WTC11 (cell line): ENCODE data around the gene CISD3. TPM values are rescaled to one million over a fixed set of nuclear protein-coding genes. Genes with fewer than 3 reads are reported as not detected.

ENCODE experiments used
- ATAC-seq: fragments of 200-7000 bp; cut with Tn5 transposase; 2 replicates; pipeline ENCODE4 v1.10.0; 2021; ENCODE audit warnings: mild to moderate bottlenecking, moderate library complexity
- CTCF ChIA-PET: fragments of 300-600 bp; sonication (Branson Sonifier 250); formaldehyde crosslinking; loops from one replicate; lab custom pipeline; 2021; ENCODE audit warnings: antibody characterized with exemption; lab: Charles Lee
- POLR2A ChIA-PET: fragments of 350-600 bp; sonication (Branson Sonifier 250); formaldehyde crosslinking; loops from one replicate; lab custom pipeline; 2021; ENCODE audit warnings: antibody characterized with exemption; lab: Charles Lee
- DNase-seq: peaks from one replicate; pipeline ENCODE4 v3.0.0; 2021; ENCODE audit warnings: low spot score
- H3K27ac Mint-ChIP-seq: 2 replicates; pipeline ENCODE4 v1.8.0; 2021; ENCODE audit warnings: mixed read lengths
- H3K27me3 Mint-ChIP-seq: 2 replicates; pipeline ENCODE4 v1.8.0; 2021; ENCODE audit warnings: low read depth, mild to moderate bottlenecking, moderate library complexity, mixed read lengths
- H3K36me3 Mint-ChIP-seq: 2 replicates; pipeline ENCODE4 v1.8.0; 2021; ENCODE audit warnings: mixed read lengths
- H3K4me1 Mint-ChIP-seq: 2 replicates; pipeline ENCODE4 v1.8.0; 2022; ENCODE audit warnings: mixed read lengths
- H3K4me3 Mint-ChIP-seq: 2 replicates; pipeline ENCODE4 v1.8.0; 2021; ENCODE audit warnings: mild to moderate bottlenecking, moderate library complexity, mixed read lengths
- H3K9me3 Mint-ChIP-seq: 2 replicates; pipeline ENCODE4 v1.8.0; 2021; ENCODE audit warnings: mixed read lengths
- ATF1 ChIP-seq: sonication (generic); formaldehyde crosslinking; IDR thresholded peaks from 2 replicates; pipeline ENCODE4 v1.8.1; 2023; ENCODE audit warnings: mild to moderate bottlenecking, moderate library complexity, missing genetic modification reagents
- CREB1 ChIP-seq: sonication (generic); formaldehyde crosslinking; IDR thresholded peaks from 2 replicates; pipeline ENCODE4 v1.8.0; 2023; ENCODE audit warnings: mild to moderate bottlenecking, missing genetic modification reagents
- E2F4 ChIP-seq: sonication (generic); formaldehyde crosslinking; IDR thresholded peaks from 2 replicates; pipeline ENCODE4 v1.8.1; 2022; ENCODE audit warnings: low read depth, mild to moderate bottlenecking, moderate library complexity, missing genetic modification reagents, borderline replicate concordance
- FOXK1 ChIP-seq: sonication (generic); formaldehyde crosslinking; IDR thresholded peaks from 2 replicates; pipeline ENCODE4 v1.8.0; 2022; ENCODE audit warnings: mild to moderate bottlenecking, moderate library complexity, missing genetic modification reagents
- FOXP4 ChIP-seq: sonication (generic); formaldehyde crosslinking; IDR thresholded peaks from 2 replicates; pipeline ENCODE4 v1.8.0; 2022; ENCODE audit warnings: mild to moderate bottlenecking, missing genetic modification reagents
- GTF2I ChIP-seq: fragments of 250-450 bp; sonication (Bioruptor Pico); conservative IDR thresholded peaks from 2 replicates; pipeline ENCODE4 v1.4.0; 2021; ENCODE audit warnings: mild to moderate bottlenecking
- HMGA2 ChIP-seq: fragments of 250-450 bp; sonication (Bioruptor Pico); IDR thresholded peaks from 2 replicates; pipeline ENCODE4 v1.4.0; 2021; ENCODE audit warnings: mild to moderate bottlenecking, moderate library complexity
- IRF1 ChIP-seq: sonication (generic); formaldehyde crosslinking; IDR thresholded peaks from 2 replicates; pipeline ENCODE4 v1.8.0; 2023; ENCODE audit warnings: missing genetic modification reagents
- JUN ChIP-seq: sonication (generic); formaldehyde crosslinking; IDR thresholded peaks from 2 replicates; pipeline ENCODE4 v1.8.0; 2023; ENCODE audit warnings: mild to moderate bottlenecking, missing genetic modification reagents
- NFYB ChIP-seq: sonication (generic); formaldehyde crosslinking; conservative IDR thresholded peaks from 2 replicates; pipeline ENCODE4 v1.8.0; 2022; ENCODE audit warnings: low read depth, missing genetic modification reagents
- SMAD3 ChIP-seq: sonication (generic); formaldehyde crosslinking; IDR thresholded peaks from 2 replicates; pipeline ENCODE4 v1.8.0; 2022; ENCODE audit warnings: missing genetic modification reagents, mild to moderate bottlenecking, borderline replicate concordance
- SOX15 ChIP-seq: fragments of 250-450 bp; sonication (Bioruptor Pico); IDR thresholded peaks from 2 replicates; pipeline ENCODE4 v1.9.0; 2021; ENCODE audit warnings: mild to moderate bottlenecking
- TEAD4 ChIP-seq: sonication (generic); formaldehyde crosslinking; IDR thresholded peaks from 2 replicates; pipeline ENCODE4 v1.8.0; 2022; ENCODE audit warnings: mild to moderate bottlenecking, missing genetic modification reagents
- ZNF263 ChIP-seq: sonication (generic); formaldehyde crosslinking; IDR thresholded peaks from 2 replicates; pipeline ENCODE4 v1.8.1; 2022; ENCODE audit warnings: low read depth, mild to moderate bottlenecking, moderate library complexity, missing genetic modification reagents
- ZNF396 ChIP-seq: fragments of 250-450 bp; sonication (Bioruptor Pico); IDR thresholded peaks from 2 replicates; pipeline ENCODE4 v1.8.0; 2021; ENCODE audit warnings: mild to moderate bottlenecking, moderate library complexity, borderline replicate concordance
- total RNA-seq: library from RNA; stranded (reverse); gene quantifications from 3 replicates; pipeline ENCODE4 v1.2.3, GENCODE V29; 2021
- TF ChIP-seq, protein P1 (sequence below): fragments of 250-450 bp; sonication (Bioruptor Pico); IDR thresholded peaks from 2 replicates; pipeline ENCODE4 v1.9.0; 2021; ENCODE audit warnings: mild to moderate bottlenecking, borderline replicate concordance
- TF ChIP-seq, protein P2 (sequence below): sonication (generic); formaldehyde crosslinking; IDR thresholded peaks from 2 replicates; pipeline ENCODE4 v1.8.1; 2023; ENCODE audit warnings: mild to moderate bottlenecking, moderate library complexity, missing genetic modification reagents
- TF ChIP-seq, protein P3 (sequence below): sonication (generic); formaldehyde crosslinking; IDR thresholded peaks from 2 replicates; pipeline ENCODE4 v1.8.1; 2022; ENCODE audit warnings: low read depth, missing genetic modification reagents, borderline replicate concordance
- TF ChIP-seq, protein P4 (sequence below): sonication (generic); formaldehyde crosslinking; IDR thresholded peaks from 2 replicates; pipeline ENCODE4 v1.8.1; 2022; ENCODE audit warnings: mild to moderate bottlenecking, moderate library complexity, missing genetic modification reagents
- TF ChIP-seq, protein P5 (sequence below): sonication (generic); formaldehyde crosslinking; IDR thresholded peaks from 2 replicates; pipeline ENCODE4 v1.8.1; 2023; ENCODE audit warnings: mild to moderate bottlenecking, missing genetic modification reagents, moderate library complexity

The CISD3 gene
- total RNA-seq, 1 experiment from 2014 or later: 12.1 TPM

GRCh38 chr17:38697061-38697820, 32.9 kb upstream of the CISD3 start:
- Mint-ChIP-seq H3K27me3 (peaks cover 63% of the 10 kb centered on the region), H3K36me3 (no peaks in the 10 kb centered on the region), H3K27ac (no peak overlapping the region), H3K4me3 (no peak overlapping the region), H3K9me3 (no peaks in the 10 kb centered on the region), H3K4me1 (peaks cover 18% of the 10 kb centered on the region)
- CTCF ChIA-PET: interaction anchor here (0.5 to 2.4 kb wide), 10 partner anchors 9 to 508 kb away, joined by 3 to 10 read pairs (median 5); no protein-coding TSS in a partner anchor
- DNase-seq (no peak), ATAC-seq (no peak)
- POLR2A ChIA-PET: no interaction called here
- no peak for TF ChIP-seq HMGA2 (CRISPR knock-in tag)
- no peak for TF ChIP-seq ATF1 (CRISPR knock-in tag)
- no peak for TF ChIP-seq ZNF263 (CRISPR knock-in tag)
- TF ChIP-seq E2F4 (CRISPR knock-in tag): no peak
- no peak for TF ChIP-seq GTF2I (CRISPR knock-in tag)
- no peak for TF ChIP-seq SMAD3
- no peak for TF ChIP-seq NFYB
- TF ChIP-seq, protein P1, sequence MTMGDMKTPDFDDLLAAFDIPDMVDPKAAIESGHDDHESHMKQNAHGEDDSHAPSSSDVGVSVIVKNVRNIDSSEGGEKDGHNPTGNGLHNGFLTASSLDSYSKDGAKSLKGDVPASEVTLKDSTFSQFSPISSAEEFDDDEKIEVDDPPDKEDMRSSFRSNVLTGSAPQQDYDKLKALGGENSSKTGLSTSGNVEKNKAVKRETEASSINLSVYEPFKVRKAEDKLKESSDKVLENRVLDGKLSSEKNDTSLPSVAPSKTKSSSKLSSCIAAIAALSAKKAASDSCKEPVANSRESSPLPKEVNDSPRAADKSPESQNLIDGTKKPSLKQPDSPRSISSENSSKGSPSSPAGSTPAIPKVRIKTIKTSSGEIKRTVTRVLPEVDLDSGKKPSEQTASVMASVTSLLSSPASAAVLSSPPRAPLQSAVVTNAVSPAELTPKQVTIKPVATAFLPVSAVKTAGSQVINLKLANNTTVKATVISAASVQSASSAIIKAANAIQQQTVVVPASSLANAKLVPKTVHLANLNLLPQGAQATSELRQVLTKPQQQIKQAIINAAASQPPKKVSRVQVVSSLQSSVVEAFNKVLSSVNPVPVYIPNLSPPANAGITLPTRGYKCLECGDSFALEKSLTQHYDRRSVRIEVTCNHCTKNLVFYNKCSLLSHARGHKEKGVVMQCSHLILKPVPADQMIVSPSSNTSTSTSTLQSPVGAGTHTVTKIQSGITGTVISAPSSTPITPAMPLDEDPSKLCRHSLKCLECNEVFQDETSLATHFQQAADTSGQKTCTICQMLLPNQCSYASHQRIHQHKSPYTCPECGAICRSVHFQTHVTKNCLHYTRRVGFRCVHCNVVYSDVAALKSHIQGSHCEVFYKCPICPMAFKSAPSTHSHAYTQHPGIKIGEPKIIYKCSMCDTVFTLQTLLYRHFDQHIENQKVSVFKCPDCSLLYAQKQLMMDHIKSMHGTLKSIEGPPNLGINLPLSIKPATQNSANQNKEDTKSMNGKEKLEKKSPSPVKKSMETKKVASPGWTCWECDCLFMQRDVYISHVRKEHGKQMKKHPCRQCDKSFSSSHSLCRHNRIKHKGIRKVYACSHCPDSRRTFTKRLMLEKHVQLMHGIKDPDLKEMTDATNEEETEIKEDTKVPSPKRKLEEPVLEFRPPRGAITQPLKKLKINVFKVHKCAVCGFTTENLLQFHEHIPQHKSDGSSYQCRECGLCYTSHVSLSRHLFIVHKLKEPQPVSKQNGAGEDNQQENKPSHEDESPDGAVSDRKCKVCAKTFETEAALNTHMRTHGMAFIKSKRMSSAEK (CRISPR knock-in tag): no peak
- TF ChIP-seq TEAD4 (CRISPR knock-in tag): no peak
- TF ChIP-seq, protein P2, sequence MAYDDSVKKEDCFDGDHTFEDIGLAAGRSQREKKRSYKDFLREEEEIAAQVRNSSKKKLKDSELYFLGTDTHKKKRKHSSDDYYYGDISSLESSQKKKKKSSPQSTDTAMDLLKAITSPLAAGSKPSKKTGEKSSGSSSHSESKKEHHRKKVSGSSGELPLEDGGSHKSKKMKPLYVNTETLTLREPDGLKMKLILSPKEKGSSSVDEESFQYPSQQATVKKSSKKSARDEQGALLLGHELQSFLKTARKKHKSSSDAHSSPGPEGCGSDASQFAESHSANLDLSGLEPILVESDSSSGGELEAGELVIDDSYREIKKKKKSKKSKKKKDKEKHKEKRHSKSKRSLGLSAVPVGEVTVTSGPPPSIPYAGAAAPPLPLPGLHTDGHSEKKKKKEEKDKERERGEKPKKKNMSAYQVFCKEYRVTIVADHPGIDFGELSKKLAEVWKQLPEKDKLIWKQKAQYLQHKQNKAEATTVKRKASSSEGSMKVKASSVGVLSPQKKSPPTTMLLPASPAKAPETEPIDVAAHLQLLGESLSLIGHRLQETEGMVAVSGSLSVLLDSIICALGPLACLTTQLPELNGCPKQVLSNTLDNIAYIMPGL (CRISPR knock-in tag): no peak
- TF ChIP-seq FOXK1: no peak
- no peak for TF ChIP-seq FOXP4 (CRISPR knock-in tag)
- TF ChIP-seq, protein P3, sequence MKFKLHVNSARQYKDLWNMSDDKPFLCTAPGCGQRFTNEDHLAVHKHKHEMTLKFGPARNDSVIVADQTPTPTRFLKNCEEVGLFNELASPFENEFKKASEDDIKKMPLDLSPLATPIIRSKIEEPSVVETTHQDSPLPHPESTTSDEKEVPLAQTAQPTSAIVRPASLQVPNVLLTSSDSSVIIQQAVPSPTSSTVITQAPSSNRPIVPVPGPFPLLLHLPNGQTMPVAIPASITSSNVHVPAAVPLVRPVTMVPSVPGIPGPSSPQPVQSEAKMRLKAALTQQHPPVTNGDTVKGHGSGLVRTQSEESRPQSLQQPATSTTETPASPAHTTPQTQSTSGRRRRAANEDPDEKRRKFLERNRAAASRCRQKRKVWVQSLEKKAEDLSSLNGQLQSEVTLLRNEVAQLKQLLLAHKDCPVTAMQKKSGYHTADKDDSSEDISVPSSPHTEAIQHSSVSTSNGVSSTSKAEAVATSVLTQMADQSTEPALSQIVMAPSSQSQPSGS (CRISPR knock-in tag): no peak
- TF ChIP-seq, protein P4, sequence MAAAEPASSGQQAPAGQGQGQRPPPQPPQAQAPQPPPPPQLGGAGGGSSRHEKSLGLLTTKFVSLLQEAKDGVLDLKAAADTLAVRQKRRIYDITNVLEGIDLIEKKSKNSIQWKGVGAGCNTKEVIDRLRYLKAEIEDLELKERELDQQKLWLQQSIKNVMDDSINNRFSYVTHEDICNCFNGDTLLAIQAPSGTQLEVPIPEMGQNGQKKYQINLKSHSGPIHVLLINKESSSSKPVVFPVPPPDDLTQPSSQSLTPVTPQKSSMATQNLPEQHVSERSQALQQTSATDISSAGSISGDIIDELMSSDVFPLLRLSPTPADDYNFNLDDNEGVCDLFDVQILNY (CRISPR knock-in tag): no peak
- TF ChIP-seq CREB1 (CRISPR knock-in tag): no peak
- no peak for TF ChIP-seq SOX15 (CRISPR knock-in tag)
- no peak for TF ChIP-seq JUN (CRISPR knock-in tag)
- no peak for TF ChIP-seq ZNF396
- TF ChIP-seq IRF1 (CRISPR knock-in tag): no peak
- TF ChIP-seq, protein P5, sequence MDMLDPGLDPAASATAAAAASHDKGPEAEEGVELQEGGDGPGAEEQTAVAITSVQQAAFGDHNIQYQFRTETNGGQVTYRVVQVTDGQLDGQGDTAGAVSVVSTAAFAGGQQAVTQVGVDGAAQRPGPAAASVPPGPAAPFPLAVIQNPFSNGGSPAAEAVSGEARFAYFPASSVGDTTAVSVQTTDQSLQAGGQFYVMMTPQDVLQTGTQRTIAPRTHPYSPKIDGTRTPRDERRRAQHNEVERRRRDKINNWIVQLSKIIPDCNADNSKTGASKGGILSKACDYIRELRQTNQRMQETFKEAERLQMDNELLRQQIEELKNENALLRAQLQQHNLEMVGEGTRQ (CRISPR knock-in tag): no peak
